DOHH2 (cell line): ENCODE measurements around the gene RABL6.
"Not testable (repeated sequence)": the region's sequence is repeated elsewhere in the genome, so short reads cannot be mapped to it uniquely, and the experiment has no call there.

Source experiments
- CTCF ChIP-seq: fragments of 200-600 bp; sonication (generic); IDR thresholded peaks from one replicate; pipeline ENCODE4 v1.5.1; 2014; ENCODE audit warnings: antibody characterized with exemption, mild to moderate bottlenecking, low read depth, low read length; ENCODE audit not compliant: poor library complexity, severe bottlenecking
- EZH2phosphoT487 ChIP-seq: fragments of 200-600 bp; sonication (generic); IDR thresholded peaks from 2 replicates; pipeline ENCODE4 v1.6.1; 2017; ENCODE audit warnings: borderline replicate concordance, mild to moderate bottlenecking, antibody characterized with exemption, low read length, moderate library complexity, mixed read lengths

DNA sequence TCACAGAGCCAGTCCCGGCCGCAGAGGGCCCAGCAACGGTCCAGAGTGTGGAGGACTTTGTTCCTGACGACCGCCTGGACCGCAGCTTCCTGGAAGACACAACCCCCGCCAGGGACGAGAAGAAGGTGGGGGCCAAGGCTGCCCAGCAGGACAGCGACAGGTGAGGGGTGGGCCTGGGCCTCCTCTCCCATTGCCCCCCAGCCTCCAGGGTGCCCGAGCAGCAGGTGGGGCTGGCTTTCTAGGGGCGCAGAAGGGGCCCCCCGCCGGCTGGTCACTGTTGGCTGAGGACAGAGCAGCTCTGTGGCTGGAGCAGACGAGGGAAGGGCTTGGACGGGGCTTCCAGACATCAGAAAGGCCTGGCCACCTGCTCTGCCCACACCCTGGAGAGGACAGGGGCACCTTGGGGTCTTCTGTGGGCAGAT lies 30.1 kb downstream of the RABL6 start:
- not testable (repeated sequence) for TF ChIP-seq EZH2phosphoT487, CTCF
